ENCODE measurements around the gene SENP1.

DNA sequence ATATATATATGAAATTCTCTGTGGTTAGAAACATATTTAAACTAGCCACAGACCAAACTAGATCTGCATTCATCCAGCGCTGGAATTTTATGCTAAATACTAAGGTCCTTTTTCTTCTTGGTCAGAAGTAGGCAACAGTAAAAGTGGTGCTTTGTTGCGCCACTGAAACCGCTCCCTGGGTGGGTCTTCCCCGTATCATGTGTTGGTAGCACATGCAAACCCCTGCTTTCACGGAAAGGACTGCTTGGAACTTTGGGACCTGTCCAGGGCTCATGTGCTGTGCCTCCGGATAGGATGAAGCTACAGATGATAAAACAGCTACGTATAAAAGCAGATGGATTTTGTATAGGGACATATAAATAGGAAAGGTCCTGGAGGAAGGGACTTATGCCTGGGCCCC is 61.5 kb downstream of the SENP1 start:
- no peak for TF ChIP-seq CTCF (IDR thresholded peaks at IDR 0.05)
- no peak for TF ChIP-seq POLR2A (IDR thresholded peaks at IDR 0.05)

Data from heart left ventricle (tissue), 13 donors.